HG03439 (cell line): ENCODE measurements around the gene MB21D2.

ENCODE experiments used
- ATAC-seq: cut with Tn5 transposase; IDR thresholded peaks from one replicate; pipeline ENCODE4 v1.9.1; 2021; ENCODE audit warnings: mild to moderate bottlenecking, moderate library complexity; ENCODE audit not compliant: unreplicated experiment

The MB21D2 gene

DNA sequence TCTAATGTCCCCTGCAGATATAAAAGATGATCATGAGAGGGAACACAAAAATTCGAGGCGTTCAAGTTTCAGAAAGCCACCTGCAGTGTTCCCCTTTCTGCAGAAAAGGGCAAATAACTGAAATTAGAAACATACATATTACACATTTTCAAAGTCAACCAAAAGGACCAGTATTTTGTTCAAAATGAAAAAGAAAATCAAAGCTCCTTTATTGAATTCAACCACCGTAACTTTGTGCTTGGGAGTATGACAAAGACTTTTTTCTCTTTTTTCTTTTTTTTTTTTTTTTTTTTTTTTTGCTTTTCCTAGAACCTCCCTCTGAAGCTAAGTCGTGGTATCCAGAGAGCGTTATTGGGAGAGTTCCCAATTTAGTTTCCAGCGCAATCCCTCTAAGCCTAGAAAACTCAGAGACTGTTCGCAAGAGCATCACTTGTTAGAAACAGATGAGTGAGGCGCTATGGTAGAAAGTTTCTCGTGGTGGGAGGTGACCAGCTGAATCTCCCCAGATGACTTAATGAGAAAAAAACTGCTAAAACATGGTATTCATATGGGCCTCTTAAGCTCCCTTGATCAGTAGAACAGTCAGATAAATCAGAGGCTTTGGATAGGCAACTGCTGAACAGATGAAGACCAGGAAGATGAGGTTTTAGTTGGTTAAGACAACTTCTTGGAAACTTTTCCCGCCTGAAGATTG is 77.4 kb downstream of the MB21D2 start:
- ATAC-seq: no peak

DNA sequence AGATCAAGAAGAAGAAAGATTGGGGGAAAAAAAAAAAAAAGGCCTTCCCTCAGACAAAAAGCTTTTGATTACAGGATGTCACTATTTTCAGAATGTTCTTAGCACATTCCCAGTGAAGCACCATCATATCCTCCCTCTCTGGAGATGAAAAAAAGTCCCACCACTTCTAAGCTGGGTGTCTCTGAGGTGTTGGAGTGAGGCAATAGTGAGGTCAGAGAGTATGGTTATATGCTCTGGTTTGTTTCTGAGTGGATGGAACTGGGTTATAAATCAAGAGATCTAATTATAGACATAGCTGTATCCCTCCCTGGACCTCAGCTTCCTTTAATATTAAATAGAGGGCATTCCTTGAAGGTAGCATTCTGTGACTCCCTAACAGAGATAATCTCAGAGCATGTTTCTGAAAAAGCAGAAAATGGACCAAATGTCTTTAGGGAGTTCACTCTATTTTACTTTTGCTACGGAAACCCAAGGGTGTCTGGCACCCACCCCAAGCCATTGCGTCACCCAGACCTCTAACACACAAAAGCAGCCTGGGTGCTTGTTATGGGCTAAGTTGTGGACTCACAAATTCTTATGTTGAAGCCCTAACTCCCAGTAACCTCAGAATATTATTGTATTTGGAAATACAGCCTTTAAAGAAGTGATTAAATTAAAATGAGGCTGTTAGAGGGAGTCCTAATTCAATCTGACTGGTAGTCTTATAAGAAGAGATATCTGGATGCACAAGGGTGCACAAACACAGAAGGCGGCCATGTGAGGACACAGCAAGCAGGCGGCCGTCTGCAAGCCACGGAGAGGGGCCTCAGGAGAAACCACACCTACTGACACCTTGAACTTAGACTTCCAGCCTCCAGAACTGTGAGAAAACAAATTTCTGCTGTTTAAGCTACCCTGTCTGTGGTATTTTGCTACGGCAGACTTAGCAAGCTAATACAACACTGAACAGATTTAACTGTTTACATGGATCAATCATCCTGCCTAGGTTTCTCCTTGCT is 81.5 kb downstream of the MB21D2 start:
- no peak for ATAC-seq

DNA sequence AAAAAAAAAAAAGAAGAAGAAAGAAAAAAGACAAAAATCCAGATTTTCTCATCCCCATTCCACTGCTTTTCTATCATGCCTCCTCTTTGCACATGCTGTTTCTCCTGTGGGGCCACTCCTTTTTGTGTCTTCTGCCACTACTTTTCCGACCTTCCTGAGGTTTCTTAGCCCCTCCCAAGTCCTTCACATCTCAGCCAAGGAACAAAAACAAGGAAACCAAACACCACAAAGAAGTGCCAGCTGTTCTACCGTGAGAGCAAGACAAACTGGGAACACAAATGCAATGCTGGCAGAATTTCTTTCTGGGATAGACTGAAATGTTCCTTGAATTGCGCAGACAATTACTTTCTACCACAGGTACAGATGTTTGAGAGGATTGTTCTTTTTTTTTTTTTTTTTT is 83.2 kb downstream of the MB21D2 start:
- no peak for ATAC-seq

DNA sequence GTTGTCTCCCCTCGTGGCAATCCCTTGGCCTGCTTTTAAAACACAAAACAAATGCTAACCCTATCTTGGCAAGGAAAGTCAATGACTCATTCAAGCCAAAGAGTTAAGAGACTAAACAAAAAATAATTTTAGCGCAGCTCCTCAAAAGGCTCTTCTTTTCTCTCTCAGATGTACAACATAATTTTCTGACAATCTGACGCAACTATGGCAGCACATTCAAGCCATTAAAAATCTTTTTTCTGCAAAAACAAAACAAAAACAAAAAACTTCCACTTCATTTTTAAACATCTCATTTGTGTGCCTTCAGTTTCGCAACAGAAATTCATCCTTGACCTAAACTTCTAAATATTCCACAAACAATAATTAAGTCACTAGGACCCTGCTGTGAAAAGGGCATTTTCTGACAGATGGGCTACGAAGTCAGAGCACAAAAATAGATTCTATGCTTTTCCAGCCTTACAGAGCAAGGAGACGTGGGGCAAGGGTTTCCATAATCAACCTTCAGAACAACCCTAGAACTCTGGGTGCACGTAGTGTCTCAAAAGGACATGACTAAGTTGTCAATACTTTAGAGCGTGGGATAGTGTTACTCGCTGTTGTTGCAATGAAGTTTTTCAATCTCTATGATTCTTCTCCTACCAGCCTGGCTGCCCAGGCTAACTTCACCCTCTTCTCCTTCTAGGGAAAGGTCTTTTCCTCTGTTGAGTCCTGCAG is 84.3 kb downstream of the MB21D2 start:
- ATAC-seq: no peak

DNA sequence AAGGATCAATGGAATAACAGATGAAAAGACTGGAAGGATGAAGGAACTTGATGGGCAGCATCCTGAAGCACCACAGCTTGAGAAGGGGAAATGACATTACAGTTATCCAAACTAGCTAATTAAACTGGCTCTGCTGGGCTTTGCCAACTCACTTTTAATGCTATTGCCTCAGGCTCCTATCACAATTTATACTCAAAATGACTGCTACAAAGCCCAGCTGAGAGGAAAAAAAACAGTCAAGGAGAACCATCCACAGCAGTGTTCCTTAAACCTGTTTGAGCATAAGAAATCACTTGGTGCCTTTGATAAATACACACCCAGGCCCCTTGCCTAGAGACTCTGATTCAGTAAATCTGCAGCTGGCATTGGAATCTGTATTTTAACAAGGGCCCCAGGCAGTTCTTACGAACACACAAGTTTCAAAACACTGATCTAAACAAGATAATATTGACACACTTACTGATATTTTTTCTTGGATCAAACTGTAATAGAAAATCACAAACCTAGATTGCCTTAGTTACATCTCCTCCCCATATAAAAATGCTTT is 85.8 kb downstream of the MB21D2 start:
- no peak for ATAC-seq

GRCh38 chr3:192831111-192831644 is 86.5 kb downstream of the MB21D2 start:
- ATAC-seq: no peak

DNA sequence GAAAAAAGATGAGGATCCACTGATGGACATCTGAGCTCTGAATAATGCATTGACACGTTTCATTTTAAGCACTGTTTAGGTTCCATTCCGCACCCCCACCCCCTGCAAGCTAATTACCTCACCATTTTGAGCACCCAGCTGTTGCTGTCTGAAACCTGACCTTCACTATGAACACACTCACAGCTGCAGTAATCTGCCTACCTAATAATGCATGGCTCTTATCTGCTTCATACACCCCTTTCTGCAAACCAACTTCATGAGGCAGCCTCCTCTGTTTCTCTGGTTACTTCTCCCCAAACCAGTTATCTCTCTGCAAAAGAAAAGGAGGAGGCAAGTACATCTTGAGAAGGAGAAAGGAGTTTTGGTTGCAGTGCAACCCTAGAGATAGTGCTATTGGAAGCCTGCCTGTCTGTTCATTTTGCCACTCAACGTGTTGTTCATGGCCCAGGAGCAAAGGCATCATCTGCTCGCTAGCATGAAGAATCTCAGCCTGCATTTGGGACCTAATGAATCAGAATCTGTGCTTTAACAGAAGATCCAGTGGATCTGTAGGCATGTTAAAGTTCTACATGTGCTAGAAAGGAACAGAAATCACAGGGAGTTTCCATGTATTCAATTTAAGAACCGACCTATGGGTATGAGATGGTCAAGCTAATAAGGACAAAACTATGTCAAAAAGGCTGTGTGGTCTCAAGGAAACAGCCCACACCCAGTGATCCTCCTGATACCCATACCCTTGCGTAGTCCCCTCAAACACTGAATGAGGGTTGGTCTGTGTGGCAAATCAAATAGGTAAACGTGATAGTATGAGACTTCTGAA is 87.2 kb downstream of the MB21D2 start:
- ATAC-seq: peak; percentile 72

- no peak for ATAC-seq
These were observed 89.6 kb downstream of the MB21D2 start for GRCh38 chr3:192827863-192828594.

- no peak for ATAC-seq
These were observed 90.4 kb downstream of the MB21D2 start for GRCh38 chr3:192827208-192827607.

GRCh38 chr3:192826214-192827006 is 91.2 kb downstream of the MB21D2 start:
- no peak for ATAC-seq

- no peak for ATAC-seq
These were observed 91.9 kb downstream of the MB21D2 start for GRCh38 chr3:192825657-192826200.

DNA sequence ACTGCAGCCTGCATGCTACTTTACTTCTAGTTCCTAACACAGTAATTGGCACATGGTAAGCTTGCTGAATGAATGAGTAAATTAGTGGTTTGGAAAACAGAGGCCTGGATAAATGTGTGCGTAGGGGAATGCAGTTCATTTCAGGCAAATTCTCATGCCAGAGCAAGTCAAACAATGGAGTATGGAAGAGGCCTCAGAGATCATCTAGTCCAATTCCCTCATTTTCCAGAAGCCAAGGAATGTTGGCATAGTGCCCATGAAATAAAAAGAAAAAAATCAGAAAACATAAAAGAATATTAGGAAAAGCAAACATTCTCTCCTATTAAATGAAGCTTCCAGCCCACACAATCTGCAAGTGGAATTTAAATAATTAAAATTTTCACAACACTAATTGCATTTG is 92.4 kb downstream of the MB21D2 start:
- no peak for ATAC-seq

DNA sequence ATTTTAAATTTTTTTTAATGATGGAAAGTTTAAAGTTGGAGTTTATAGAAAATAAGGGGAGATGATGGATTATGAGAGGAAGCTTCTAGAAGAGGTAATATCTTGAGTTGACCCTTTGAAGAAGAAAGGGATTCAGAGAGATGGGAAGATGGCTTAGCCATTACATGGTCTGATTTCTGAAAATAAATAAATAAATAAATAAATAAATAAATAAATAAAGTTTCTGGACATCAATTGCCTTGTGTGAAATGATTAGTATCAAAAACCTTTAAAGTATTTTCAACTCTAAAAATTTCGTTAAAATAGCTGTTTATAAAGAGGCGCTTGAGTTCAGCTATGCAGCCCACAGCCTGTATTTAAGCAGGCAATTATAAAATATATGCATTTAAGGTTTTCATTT is 93.3 kb downstream of the MB21D2 start:
- no peak for ATAC-seq

GRCh38 chr3:192821161-192821560 is 96.5 kb downstream of the MB21D2 start:
- ATAC-seq: no peak

DNA sequence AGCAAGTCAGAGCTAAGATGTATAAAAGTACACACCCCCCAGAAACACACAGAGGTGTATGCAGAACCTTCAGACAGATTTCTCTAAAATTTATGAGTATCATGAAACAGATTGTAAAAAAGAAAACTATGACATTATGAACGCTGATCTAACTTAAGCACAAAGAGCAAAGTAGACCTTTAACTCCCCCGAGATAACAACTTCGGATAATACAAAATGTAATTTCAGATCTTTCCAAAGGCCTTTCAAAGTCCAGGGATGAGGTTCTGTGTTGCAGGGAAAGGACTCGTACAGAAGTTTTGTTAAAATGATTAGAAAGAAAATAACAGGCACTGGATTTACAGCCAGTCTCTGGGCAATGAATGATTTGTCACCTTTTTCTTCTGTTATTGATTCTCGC is 97.5 kb downstream of the MB21D2 start:
- no peak for ATAC-seq

- peak; percentile 47 for ATAC-seq
These were observed 98.6 kb downstream of the MB21D2 start for GRCh38 chr3:192819001-192819569.

DNA sequence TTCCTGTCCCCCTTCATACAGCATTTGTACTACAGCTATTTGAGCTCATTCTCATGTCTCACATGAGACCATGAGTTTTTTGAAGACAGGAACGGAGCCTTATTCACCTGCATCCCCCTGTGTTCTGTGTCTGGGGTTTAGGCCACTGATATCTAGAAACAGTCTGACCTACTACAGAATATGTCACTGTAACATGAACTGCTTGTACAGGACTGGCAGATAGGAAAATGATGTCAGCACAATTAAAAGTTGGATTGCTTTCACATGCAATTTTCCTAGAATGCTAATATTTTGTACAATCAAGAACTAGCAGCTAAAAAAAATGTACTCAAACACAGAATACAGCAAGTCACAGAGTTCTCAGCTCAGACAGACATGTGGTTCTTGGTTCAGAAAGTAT is 99.5 kb downstream of the MB21D2 start:
- ATAC-seq: no peak

DNA sequence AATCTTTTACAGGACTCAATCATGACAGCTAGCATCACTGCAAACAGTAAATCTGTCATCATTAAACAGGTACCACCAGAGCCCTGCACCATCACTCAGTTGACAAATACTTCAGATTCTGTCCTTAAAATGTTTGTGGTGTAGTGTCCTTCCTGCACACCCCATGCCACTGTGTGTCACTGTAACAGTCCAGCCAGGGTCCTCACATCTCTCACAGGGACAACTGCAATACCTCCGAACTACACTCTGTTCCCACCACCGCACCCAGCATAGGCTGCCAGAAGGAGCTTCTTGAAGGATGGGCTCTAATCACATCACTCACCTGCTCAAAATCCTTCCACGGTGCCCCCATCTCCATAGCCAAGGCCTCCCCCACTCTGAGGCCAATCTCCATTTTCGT is 100.2 kb downstream of the MB21D2 start:
- ATAC-seq: no peak
